ENCODE data around the gene IRAK1.

Gene IRAK1

DNA sequence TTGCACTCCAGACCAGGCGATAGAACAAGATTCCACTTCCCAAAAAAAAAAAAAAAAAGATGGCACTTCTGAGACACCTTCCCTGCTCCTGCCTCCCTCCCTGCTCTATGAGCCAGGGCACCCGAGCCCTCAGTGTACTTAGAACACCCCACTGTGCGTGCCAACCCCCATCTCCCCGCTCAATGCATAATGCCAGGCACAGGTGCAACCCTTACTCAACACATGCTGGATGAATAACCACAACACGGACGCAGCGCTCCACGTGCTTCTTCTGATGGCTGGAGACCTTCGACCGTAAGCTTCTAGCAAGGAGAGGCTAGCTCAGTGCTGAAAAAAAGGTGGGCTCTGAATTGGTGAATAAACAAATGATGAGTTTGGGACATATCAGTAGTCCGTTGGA, 19.9 kb upstream of the IRAK1 start:
- Histone ChIP-seq H3K4me2 (ENCODE audit: low read length) (no peak overlapping the region), H3K27me3 (ENCODE audit: insufficient read depth, low read length, poor library complexity) (no peaks in the 10 kb centered on the region), H3K4me3 (ENCODE audit: low read length) (no peak overlapping the region), H4K5ac (ENCODE audit: low read length) (no peak overlapping the region), H3K4ac (ENCODE audit: low read depth, low read length) (no peak overlapping the region), H2BK5ac (ENCODE audit: low read length) (no peak overlapping the region), H2BK15ac (replicated peaks; ENCODE audit: low read depth) (no peak overlapping the region), H2AK5ac (ENCODE audit: low read length) (no peak overlapping the region), H3K36me3 (ENCODE audit: control insufficient read depth, insufficient read depth, low read length) (no peaks in the 10 kb centered on the region), H3K79me2 (ENCODE audit: control insufficient read depth, insufficient read depth, low read length) (peaks cover 2% of the 10 kb centered on the region), H3K23ac (ENCODE audit: low read length) (no peak overlapping the region), H3K56ac (ENCODE audit: low read length) (no peak overlapping the region), H3K18ac (ENCODE audit: low read length) (no peak overlapping the region), H2BK120ac (ENCODE audit: low read depth, low read length) (no peak overlapping the region), H3K79me1 (ENCODE audit: low read length) (no peaks in the 10 kb centered on the region), H3K9ac (ENCODE audit: low read length) (no peak overlapping the region), H3K27ac (ENCODE audit: low read depth, low read length) (no peak overlapping the region), H4K8ac (ENCODE audit: low read depth, low read length) (no peak overlapping the region), H3K4me1 (ENCODE audit: control insufficient read depth, low read depth, low read length) (no peaks in the 10 kb centered on the region)
- WGBS (ENCODE audit: extremely low coverage, insufficient coverage, low lambda C conversion rate): no CpG with 5 or more reads among the region's 11 CpGs
- no peak for DNase-seq

- no peak overlapping the region for H2BK120ac ChIP-seq (ENCODE audit: low read depth, low read length)
- H3K4me2 ChIP-seq (ENCODE audit: low read length): no peak overlapping the region
- H3K56ac ChIP-seq (ENCODE audit: low read length): no peak overlapping the region
- no peak for DNase-seq
- no peaks in the 10 kb centered on the region for H3K4me1 ChIP-seq (ENCODE audit: control insufficient read depth, low read depth, low read length)
- H3K27me3 ChIP-seq (ENCODE audit: insufficient read depth, low read length, poor library complexity): no peaks in the 10 kb centered on the region
- H3K23ac ChIP-seq (ENCODE audit: low read length): no peak overlapping the region
- no peaks in the 10 kb centered on the region for H3K36me3 ChIP-seq (ENCODE audit: control insufficient read depth, insufficient read depth, low read length)
- no peak overlapping the region for H4K8ac ChIP-seq (ENCODE audit: low read depth, low read length)
- no peak overlapping the region for H4K5ac ChIP-seq (ENCODE audit: low read length)
- peaks cover 2% of the 10 kb centered on the region for H3K79me2 ChIP-seq (ENCODE audit: control insufficient read depth, insufficient read depth, low read length)
- WGBS (ENCODE audit: extremely low coverage, insufficient coverage, low lambda C conversion rate): no CpG with 5 or more reads among the region's 5 CpGs
- H3K4me3 ChIP-seq (ENCODE audit: low read length): no peak overlapping the region
- H3K79me1 ChIP-seq (ENCODE audit: low read length): no peaks in the 10 kb centered on the region
- no peak overlapping the region for H2BK15ac ChIP-seq (replicated peaks; ENCODE audit: low read depth)
- H3K9ac ChIP-seq (ENCODE audit: low read length): no peak overlapping the region
- H3K18ac ChIP-seq (ENCODE audit: low read length): no peak overlapping the region
- no peak overlapping the region for H3K27ac ChIP-seq (ENCODE audit: low read depth, low read length)
- no peak overlapping the region for H3K4ac ChIP-seq (ENCODE audit: low read depth, low read length)
- H2BK5ac ChIP-seq (ENCODE audit: low read length): no peak overlapping the region
- H2AK5ac ChIP-seq (ENCODE audit: low read length): no peak overlapping the region
Measured at GRCh38 chrX:154038656-154039055, 19.0 kb upstream of the IRAK1 start.

DNA sequence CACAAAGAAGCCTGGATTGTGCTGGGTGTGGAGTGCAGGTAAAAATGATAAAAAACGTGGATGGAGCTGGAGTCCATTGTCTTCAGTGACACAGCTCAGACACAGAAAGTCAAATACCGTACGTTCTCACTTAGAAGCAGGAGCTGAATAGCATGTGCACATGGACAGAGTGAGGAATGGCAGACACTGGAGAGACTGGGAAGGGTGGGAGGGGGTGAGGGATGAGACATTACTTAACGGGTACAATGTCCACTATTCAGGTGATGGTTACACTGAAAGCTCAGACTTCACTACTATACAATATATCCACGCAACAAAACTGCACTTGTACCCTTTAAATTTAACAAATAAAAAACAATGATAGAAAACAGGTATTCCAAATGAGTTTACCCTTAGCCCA, 18.1 kb upstream of the IRAK1 start:
- Histone ChIP-seq H4K5ac (ENCODE audit: low read length) (no peak overlapping the region), H3K18ac (ENCODE audit: low read length) (no peak overlapping the region), H3K4me3 (ENCODE audit: low read length) (no peak overlapping the region), H3K4ac (ENCODE audit: low read depth, low read length) (no peak overlapping the region), H3K79me2 (ENCODE audit: control insufficient read depth, insufficient read depth, low read length) (peaks cover 2% of the 10 kb centered on the region), H3K36me3 (ENCODE audit: control insufficient read depth, insufficient read depth, low read length) (no peaks in the 10 kb centered on the region), H2BK120ac (ENCODE audit: low read depth, low read length) (no peak overlapping the region), H3K27ac (ENCODE audit: low read depth, low read length) (no peak overlapping the region), H3K27me3 (ENCODE audit: insufficient read depth, low read length, poor library complexity) (no peaks in the 10 kb centered on the region), H3K4me1 (ENCODE audit: control insufficient read depth, low read depth, low read length) (no peaks in the 10 kb centered on the region), H4K8ac (ENCODE audit: low read depth, low read length) (no peak overlapping the region), H3K79me1 (ENCODE audit: low read length) (no peaks in the 10 kb centered on the region), H2AK5ac (ENCODE audit: low read length) (no peak overlapping the region), H3K9ac (ENCODE audit: low read length) (no peak overlapping the region), H2BK15ac (replicated peaks; ENCODE audit: low read depth) (no peak overlapping the region), H3K56ac (ENCODE audit: low read length) (no peak overlapping the region), H2BK5ac (ENCODE audit: low read length) (no peak overlapping the region), H3K4me2 (ENCODE audit: low read length) (no peak overlapping the region), H3K23ac (ENCODE audit: low read length) (no peak overlapping the region)
- no peak for DNase-seq
- WGBS (ENCODE audit: extremely low coverage, insufficient coverage, low lambda C conversion rate): no CpG with 5 or more reads among the region's 5 CpGs

DNA sequence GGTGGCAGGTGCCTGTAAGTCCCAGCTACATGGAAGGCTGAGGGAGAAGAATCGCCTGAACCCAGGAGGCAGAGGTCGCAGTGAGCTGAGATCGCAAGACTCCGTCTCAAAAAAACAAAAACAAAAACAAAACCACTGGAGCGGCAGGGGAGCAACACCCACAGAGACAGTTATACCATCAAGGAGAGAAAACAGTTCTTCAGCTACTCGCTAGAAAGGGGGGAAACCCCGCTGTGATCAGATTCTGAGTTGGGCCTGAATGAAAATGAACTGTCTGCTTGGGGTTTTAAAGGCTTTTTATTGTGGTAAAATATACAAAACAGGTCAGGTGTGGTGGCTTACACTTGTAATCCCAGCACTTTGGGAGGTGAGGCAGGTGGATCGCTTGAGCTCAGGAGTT, 16.8 kb upstream of the IRAK1 start:
- Histone ChIP-seq H4K8ac (ENCODE audit: low read depth, low read length) (no peak overlapping the region), H3K79me2 (ENCODE audit: control insufficient read depth, insufficient read depth, low read length) (no peaks in the 10 kb centered on the region), H3K4me3 (ENCODE audit: low read length) (no peak overlapping the region), H2BK120ac (ENCODE audit: low read depth, low read length) (no peak overlapping the region), H3K27ac (ENCODE audit: low read depth, low read length) (no peak overlapping the region), H4K5ac (ENCODE audit: low read length) (no peak overlapping the region), H2BK15ac (replicated peaks; ENCODE audit: low read depth) (no peak overlapping the region), H3K36me3 (ENCODE audit: control insufficient read depth, insufficient read depth, low read length) (no peaks in the 10 kb centered on the region), H3K4me2 (ENCODE audit: low read length) (no peak overlapping the region), H3K79me1 (ENCODE audit: low read length) (no peaks in the 10 kb centered on the region), H2BK5ac (ENCODE audit: low read length) (no peak overlapping the region), H3K4ac (ENCODE audit: low read depth, low read length) (no peak overlapping the region), H3K23ac (ENCODE audit: low read length) (no peak overlapping the region), H3K4me1 (ENCODE audit: control insufficient read depth, low read depth, low read length) (no peaks in the 10 kb centered on the region), H2AK5ac (ENCODE audit: low read length) (no peak overlapping the region), H3K56ac (ENCODE audit: low read length) (no peak overlapping the region), H3K18ac (ENCODE audit: low read length) (no peak overlapping the region), H3K9ac (ENCODE audit: low read length) (no peak overlapping the region), H3K27me3 (ENCODE audit: insufficient read depth, low read length, poor library complexity) (no peaks in the 10 kb centered on the region)
- DNase-seq: no peak
- WGBS (ENCODE audit: extremely low coverage, insufficient coverage, low lambda C conversion rate): no CpG with 5 or more reads among the region's 8 CpGs

- Histone ChIP-seq H4K5ac (ENCODE audit: low read length) (no peak overlapping the region), H3K27me3 (ENCODE audit: insufficient read depth, low read length, poor library complexity) (no peaks in the 10 kb centered on the region), H4K8ac (ENCODE audit: low read depth, low read length) (no peak overlapping the region), H2BK120ac (ENCODE audit: low read depth, low read length) (no peak overlapping the region), H3K4ac (ENCODE audit: low read depth, low read length) (no peak overlapping the region), H3K4me3 (ENCODE audit: low read length) (no peak overlapping the region), H2BK5ac (ENCODE audit: low read length) (no peak overlapping the region), H3K4me2 (ENCODE audit: low read length) (no peak overlapping the region), H3K56ac (ENCODE audit: low read length) (no peak overlapping the region), H3K79me2 (ENCODE audit: control insufficient read depth, insufficient read depth, low read length) (no peaks in the 10 kb centered on the region), H3K18ac (ENCODE audit: low read length) (no peak overlapping the region), H3K27ac (ENCODE audit: low read depth, low read length) (no peak overlapping the region), H3K79me1 (ENCODE audit: low read length) (no peaks in the 10 kb centered on the region), H2AK5ac (ENCODE audit: low read length) (no peak overlapping the region), H3K36me3 (ENCODE audit: control insufficient read depth, insufficient read depth, low read length) (no peaks in the 10 kb centered on the region), H3K4me1 (ENCODE audit: control insufficient read depth, low read depth, low read length) (no peaks in the 10 kb centered on the region), H2BK15ac (replicated peaks; ENCODE audit: low read depth) (no peak overlapping the region), H3K9ac (ENCODE audit: low read length) (no peak overlapping the region), H3K23ac (ENCODE audit: low read length) (no peak overlapping the region)
- DNase-seq: no peak
- no CpG with 5 or more reads among the region's 2 CpGs for WGBS (ENCODE audit: extremely low coverage, insufficient coverage, low lambda C conversion rate)
Measured at GRCh38 chrX:154033848-154034247, 14.1 kb upstream of the IRAK1 start.

DNA sequence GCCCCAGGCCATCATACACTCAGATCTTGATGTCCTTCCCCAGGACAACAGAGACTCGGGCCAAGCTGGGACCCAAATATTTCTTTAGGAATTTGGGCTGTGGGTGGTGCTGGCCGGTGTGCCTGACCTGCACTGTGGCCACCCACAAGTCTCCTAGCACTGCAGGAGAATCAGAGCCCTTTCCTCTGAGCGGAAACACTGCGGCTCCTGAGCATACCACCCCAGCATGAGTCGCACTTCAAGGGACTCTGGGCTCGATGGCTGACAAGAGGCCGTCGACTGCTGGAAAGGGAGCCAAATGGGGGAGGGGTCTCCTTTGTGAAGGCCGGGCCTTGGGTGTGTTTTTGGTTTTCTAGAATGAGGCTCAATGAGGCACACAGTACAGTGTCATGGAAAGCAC, 13.0 kb upstream of the IRAK1 start:
- Histone ChIP-seq H2BK15ac (replicated peaks; ENCODE audit: low read depth) (no peak overlapping the region), H3K18ac (ENCODE audit: low read length) (no peak overlapping the region), H2AK5ac (ENCODE audit: low read length) (no peak overlapping the region), H3K27ac (ENCODE audit: low read depth, low read length) (no peak overlapping the region), H3K4me2 (ENCODE audit: low read length) (no peak overlapping the region), H3K9ac (ENCODE audit: low read length) (no peak overlapping the region), H2BK5ac (ENCODE audit: low read length) (no peak overlapping the region), H4K8ac (ENCODE audit: low read depth, low read length) (no peak overlapping the region), H3K79me2 (ENCODE audit: control insufficient read depth, insufficient read depth, low read length) (no peaks in the 10 kb centered on the region), H3K27me3 (ENCODE audit: insufficient read depth, low read length, poor library complexity) (no peaks in the 10 kb centered on the region), H3K79me1 (ENCODE audit: low read length) (no peaks in the 10 kb centered on the region), H3K36me3 (ENCODE audit: control insufficient read depth, insufficient read depth, low read length) (no peaks in the 10 kb centered on the region), H3K56ac (ENCODE audit: low read length) (no peak overlapping the region), H2BK120ac (ENCODE audit: low read depth, low read length) (no peak overlapping the region), H3K23ac (ENCODE audit: low read length) (no peak overlapping the region), H3K4me3 (ENCODE audit: low read length) (no peak overlapping the region), H3K4ac (ENCODE audit: low read depth, low read length) (no peak overlapping the region), H4K5ac (ENCODE audit: low read length) (no peak overlapping the region), H3K4me1 (ENCODE audit: control insufficient read depth, low read depth, low read length) (no peaks in the 10 kb centered on the region)
- no CpG with 5 or more reads among the region's 9 CpGs for WGBS (ENCODE audit: extremely low coverage, insufficient coverage, low lambda C conversion rate)
- peak; percentile 63 for DNase-seq

Measured in mesendoderm (in vitro differentiated cells).